ENCODE measurements around the gene BANF2. TPM values are rescaled to one million over a fixed set of nuclear protein-coding genes. Genes with fewer than 3 reads are reported as not detected.

BANF2 gene
- total RNA-seq (not detected), polyA plus RNA-seq (not detected)
- long read RNA-seq, donor 1: 0 reads
- long read RNA-seq, donor 2: 0 reads
- long read RNA-seq, donor 3: 0 reads
- long read RNA-seq, donor 4: 0 reads

- Histone ChIP-seq H3K27ac (ENCODE audit: low read length) (no peak within 1 kb of the TSS), H3K4me3 (ENCODE audit: low read length) (no peak within 1 kb of the TSS), H3K9me3 (ENCODE audit: control insufficient read depth, low read length) (no peaks in the 10 kb centered on the region), H3K4me1 (ENCODE audit: control insufficient read depth, insufficient read depth, low read length) (no peaks in the 10 kb centered on the region), H3K27me3 (ENCODE audit: control insufficient read depth, insufficient read depth) (no peaks in the 10 kb centered on the region)
- intact Hi-C loops (cut with DNase I): loop anchor here in 1 of 4 donors (10.0 kb wide), 1 partner anchor 185 kb away; no protein-coding TSS in a partner anchor
- WGBS: 61% methylated on average over 3 of the region's 3 CpGs
- ATAC-seq: no peak
- no peak for DNase-seq
These were observed at the start of gene BANF2 for GRCh38 chr20:17699931-17700351. BANF2 (plus strand) TSS chr20:17699966; CDS start chr20:17725026, 25,060 bp downstream.

GRCh38 chr20:17650301-17651128 lies 49.3 kb upstream of the BANF2 start:
- intact Hi-C loops (cut with DNase I): loop anchor here in 3 of 4 donors (10.0 kb wide), 1 partner anchor 244 kb away; no protein-coding TSS in a partner anchor
- peaks cover 31% of the 10 kb centered on the region for H3K4me1 ChIP-seq (ENCODE audit: control insufficient read depth, insufficient read depth, low read length)
- no peaks in the 10 kb centered on the region for H3K27me3 ChIP-seq (ENCODE audit: control insufficient read depth, insufficient read depth)
- DNase-seq (peak in 1 of 3 donors; percentile 37), ATAC-seq (no peak)
- H3K4me3 ChIP-seq (ENCODE audit: low read length): no peak overlapping the region
- H3K27ac ChIP-seq (ENCODE audit: low read length): no peak overlapping the region
- no peaks in the 10 kb centered on the region for H3K9me3 ChIP-seq (ENCODE audit: control insufficient read depth, low read length)
- WGBS: 43% methylated on average over 12 of the region's 12 CpGs

- 56% methylated on average over 11 of the region's 11 CpGs for WGBS
- Histone ChIP-seq H3K9me3 (ENCODE audit: control insufficient read depth, low read length) (no peaks in the 10 kb centered on the region), H3K27me3 (ENCODE audit: control insufficient read depth, insufficient read depth) (no peaks in the 10 kb centered on the region), H3K4me3 (ENCODE audit: low read length) (no peak overlapping the region), H3K4me1 (ENCODE audit: control insufficient read depth, insufficient read depth, low read length) (peaks cover 27% of the 10 kb centered on the region), H3K27ac (ENCODE audit: low read length) (no peak overlapping the region)
- intact Hi-C loops (cut with DNase I): loop anchor here in 3 of 4 donors (10.0 kb wide), 1 partner anchor 244 kb away; no protein-coding TSS in a partner anchor
- no peak for ATAC-seq
- peak in 1 of 3 donors; percentile 16 for DNase-seq
These were observed 48.5 kb upstream of the BANF2 start for GRCh38 chr20:17651129-17651759.

DNA sequence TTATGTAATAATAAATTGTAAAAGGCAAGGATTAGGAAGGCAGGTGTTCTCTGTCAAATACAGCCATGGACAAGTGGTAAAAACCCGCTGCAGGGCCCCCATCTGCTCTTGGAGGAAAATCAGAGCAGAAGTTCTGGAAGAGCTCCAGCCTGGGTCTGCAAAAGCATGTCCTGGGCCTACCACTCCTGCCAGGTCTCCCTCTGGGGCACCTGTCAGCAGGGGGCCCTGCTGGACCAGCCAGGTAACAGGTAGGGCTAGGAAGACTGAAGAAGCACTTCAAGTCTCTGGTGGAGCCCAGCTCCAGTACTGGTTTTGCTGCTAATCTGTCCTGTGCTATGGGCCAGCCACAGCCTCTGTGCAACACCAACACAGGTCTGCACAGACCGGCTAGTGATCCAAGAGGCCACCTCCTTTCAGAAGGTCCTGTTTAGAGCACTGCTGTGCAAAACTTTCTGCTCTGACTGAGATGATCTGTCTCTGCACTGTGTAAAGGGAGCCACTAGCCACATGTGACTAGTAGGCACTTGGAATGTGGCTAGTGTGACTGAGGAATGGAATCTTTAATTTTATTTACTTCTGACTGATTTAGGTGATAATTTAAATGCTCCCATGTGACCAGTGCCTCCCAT lies 47.9 kb upstream of the BANF2 start:
- H3K4me1 ChIP-seq (ENCODE audit: control insufficient read depth, insufficient read depth, low read length): peaks cover 23% of the 10 kb centered on the region
- no peaks in the 10 kb centered on the region for H3K27me3 ChIP-seq (ENCODE audit: control insufficient read depth, insufficient read depth)
- ATAC-seq: no peak
- H3K27ac ChIP-seq (ENCODE audit: low read length): no peak overlapping the region
- WGBS: 77% methylated on average over 2 of the region's 2 CpGs
- no peak overlapping the region for H3K4me3 ChIP-seq (ENCODE audit: low read length)
- no peaks in the 10 kb centered on the region for H3K9me3 ChIP-seq (ENCODE audit: control insufficient read depth, low read length)
- DNase-seq: peak in 1 of 3 donors; percentile 22
- intact Hi-C loops (cut with DNase I): loop anchor here in 3 of 4 donors (10.0 kb wide), 1 partner anchor 243 kb away; no protein-coding TSS in a partner anchor

DNA sequence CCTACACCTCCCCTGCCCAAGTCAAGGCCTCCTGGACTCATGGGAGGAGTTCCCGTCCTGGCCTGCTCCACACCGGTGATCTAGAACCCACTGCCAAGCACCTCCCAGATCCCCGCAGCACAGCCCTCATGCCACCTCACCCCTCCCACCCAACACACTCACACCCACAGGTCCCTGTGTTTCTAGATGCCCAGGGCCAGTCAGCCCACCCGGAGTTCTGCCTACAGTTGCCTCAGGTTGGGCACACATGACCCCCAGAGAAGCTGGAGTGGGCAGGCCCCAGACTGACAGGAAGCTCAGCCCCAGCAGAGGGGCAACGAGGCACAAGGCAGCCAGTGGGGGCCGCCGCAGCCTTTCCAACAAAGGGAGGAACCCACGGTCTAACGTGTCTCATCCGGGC lies 47.4 kb upstream of the BANF2 start:
- intact Hi-C loops (cut with DNase I): loop anchor here in 3 of 4 donors (10.0 kb wide), 1 partner anchor 242 kb away; no protein-coding TSS in a partner anchor
- Histone ChIP-seq H3K27ac (ENCODE audit: low read length) (no peak overlapping the region), H3K4me3 (ENCODE audit: low read length) (no peak overlapping the region), H3K4me1 (ENCODE audit: control insufficient read depth, insufficient read depth, low read length) (peaks cover 18% of the 10 kb centered on the region), H3K27me3 (ENCODE audit: control insufficient read depth, insufficient read depth) (no peaks in the 10 kb centered on the region), H3K9me3 (ENCODE audit: control insufficient read depth, low read length) (no peaks in the 10 kb centered on the region)
- ATAC-seq (no peak), DNase-seq (peak in 1 of 3 donors; percentile 43)
- 79% methylated on average over 10 of the region's 10 CpGs for WGBS

GRCh38 chr20:17653835-17654648 lies 45.7 kb upstream of the BANF2 start:
- peaks cover 8% of the 10 kb centered on the region for H3K4me1 ChIP-seq (ENCODE audit: control insufficient read depth, insufficient read depth, low read length)
- WGBS: 87% methylated on average over 11 of the region's 11 CpGs
- no peak overlapping the region for H3K4me3 ChIP-seq (ENCODE audit: low read length)
- no peak overlapping the region for H3K27ac ChIP-seq (ENCODE audit: low read length)
- DNase-seq: peak in 1 of 3 donors; percentile 7
- no peaks in the 10 kb centered on the region for H3K27me3 ChIP-seq (ENCODE audit: control insufficient read depth, insufficient read depth)
- no peaks in the 10 kb centered on the region for H3K9me3 ChIP-seq (ENCODE audit: control insufficient read depth, low read length)
- intact Hi-C loops (cut with DNase I): loop anchor here in 3 of 4 donors (10.0 kb wide), 1 partner anchor 241 kb away; no protein-coding TSS in a partner anchor
- no peak for ATAC-seq

DNA sequence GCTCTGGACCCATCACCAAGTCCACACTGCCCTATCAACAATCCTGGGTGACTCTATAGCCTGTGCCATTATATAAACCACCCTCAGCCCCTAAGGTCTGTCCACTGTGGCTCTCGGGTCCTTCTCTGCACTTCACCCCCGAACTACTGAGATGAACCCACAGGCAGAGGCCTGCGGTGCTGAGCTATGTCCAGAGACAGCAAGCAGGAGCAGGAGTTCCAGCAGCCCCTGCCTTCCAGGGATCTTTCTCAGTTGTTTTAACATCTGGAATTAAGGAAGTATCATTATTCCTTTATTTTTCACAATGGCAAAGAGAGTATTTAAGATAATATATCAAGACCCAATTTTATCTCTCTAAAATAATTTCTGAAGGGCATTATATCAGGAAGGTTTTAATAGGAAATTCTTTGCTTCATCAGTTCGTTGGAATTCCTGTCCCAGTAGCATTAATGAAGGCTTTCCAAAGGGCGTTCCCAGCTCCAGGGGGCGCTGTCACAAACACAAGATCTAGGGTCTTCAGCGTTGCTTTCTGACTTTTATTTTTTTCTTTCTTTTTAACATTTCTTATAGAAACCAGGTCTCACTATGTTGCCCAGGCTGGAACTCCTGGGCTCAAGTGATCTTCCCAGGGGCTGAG lies 45.0 kb upstream of the BANF2 start:
- intact Hi-C loops (cut with DNase I): loop anchor here in 3 of 4 donors (10.0 kb wide), 1 partner anchor 240 kb away; no protein-coding TSS in a partner anchor
- Histone ChIP-seq H3K4me1 (ENCODE audit: control insufficient read depth, insufficient read depth, low read length) (peaks cover 7% of the 10 kb centered on the region), H3K27me3 (ENCODE audit: control insufficient read depth, insufficient read depth) (no peaks in the 10 kb centered on the region), H3K27ac (ENCODE audit: low read length) (no peak overlapping the region), H3K4me3 (ENCODE audit: low read length) (no peak overlapping the region), H3K9me3 (ENCODE audit: control insufficient read depth, low read length) (no peaks in the 10 kb centered on the region)
- DNase-seq: peak in 2 of 3 donors; percentile 76 to 86
- 48% methylated on average over 7 of the region's 7 CpGs for WGBS
- no peak for ATAC-seq

DNA sequence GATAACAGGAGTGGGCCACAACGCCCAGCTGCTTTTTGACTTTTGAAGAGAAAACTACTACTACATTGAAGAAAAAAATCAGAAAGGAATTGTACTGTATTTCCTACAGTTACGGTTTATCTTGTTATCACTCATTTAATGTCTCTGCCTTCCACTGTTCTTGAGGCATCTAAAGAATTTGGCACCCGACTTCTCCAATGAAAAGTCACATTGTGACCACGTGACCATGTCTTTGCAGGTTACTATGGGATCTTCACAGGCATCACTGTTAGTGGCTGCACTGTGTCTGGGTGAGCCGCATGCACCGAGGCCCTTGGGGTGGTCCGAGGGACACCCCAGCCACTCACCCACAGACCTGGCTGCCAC lies 44.5 kb upstream of the BANF2 start:
- H3K27ac ChIP-seq (ENCODE audit: low read length): no peak overlapping the region
- DNase-seq (peak in 1 of 3 donors; percentile 2), ATAC-seq (no peak)
- H3K27me3 ChIP-seq (ENCODE audit: control insufficient read depth, insufficient read depth): no peaks in the 10 kb centered on the region
- peaks cover 4% of the 10 kb centered on the region for H3K4me1 ChIP-seq (ENCODE audit: control insufficient read depth, insufficient read depth, low read length)
- 60% methylated on average over 7 of the region's 7 CpGs for WGBS
- no peak overlapping the region for H3K4me3 ChIP-seq (ENCODE audit: low read length)
- intact Hi-C loops (cut with DNase I): loop anchor here in 3 of 4 donors (10.0 kb wide), 1 partner anchor 240 kb away; no protein-coding TSS in a partner anchor
- no peaks in the 10 kb centered on the region for H3K9me3 ChIP-seq (ENCODE audit: control insufficient read depth, low read length)

DNA sequence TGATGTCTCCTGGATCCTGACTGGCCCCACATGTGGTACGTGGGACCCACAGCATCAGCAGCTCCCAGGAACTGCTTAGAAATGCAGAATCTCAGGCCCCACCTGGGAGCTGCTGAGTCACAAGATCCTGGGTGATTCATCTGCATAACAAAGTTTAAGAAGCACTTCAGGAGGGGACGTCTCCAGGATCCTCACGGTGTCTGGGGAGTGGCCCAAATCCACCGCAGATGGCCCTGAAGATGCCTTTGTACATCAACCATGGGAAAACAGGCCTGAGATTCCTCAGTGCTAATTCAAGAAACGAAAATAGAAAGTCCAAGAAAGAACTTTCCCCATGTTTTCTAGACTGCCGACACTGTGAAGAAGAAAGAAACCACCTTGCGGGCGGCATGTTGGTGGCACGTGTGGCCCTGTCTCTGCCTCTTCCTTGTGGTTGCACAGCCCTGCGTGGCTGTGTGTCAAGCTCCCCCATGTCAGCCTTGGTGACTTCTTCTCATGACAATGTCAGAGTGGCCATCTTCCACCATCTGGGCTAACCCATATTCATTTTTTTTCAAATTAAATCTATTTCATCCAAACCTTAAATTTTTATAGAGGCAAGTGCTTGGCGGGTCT lies 43.8 kb upstream of the BANF2 start:
- ATAC-seq (no peak), DNase-seq (peak in 1 of 3 donors; percentile 20)
- no peaks in the 10 kb centered on the region for H3K9me3 ChIP-seq (ENCODE audit: control insufficient read depth, low read length)
- WGBS: 84% methylated on average over 11 of the region's 11 CpGs
- H3K4me3 ChIP-seq (ENCODE audit: low read length): no peak overlapping the region
- intact Hi-C loops (cut with DNase I): loop anchor here in 3 of 4 donors (10.0 kb wide), 1 partner anchor 239 kb away; no protein-coding TSS in a partner anchor
- H3K4me1 ChIP-seq (ENCODE audit: control insufficient read depth, insufficient read depth, low read length): peaks cover 5% of the 10 kb centered on the region
- H3K27ac ChIP-seq (ENCODE audit: low read length): no peak overlapping the region
- no peaks in the 10 kb centered on the region for H3K27me3 ChIP-seq (ENCODE audit: control insufficient read depth, insufficient read depth)
